SK-N-SH treated with all-trans-retinoic acid at 6 μM for 48 hours (cell line): ENCODE data around the gene PDK3.

Experiments
- CREB5 ChIP-seq: fragments of 250-450 bp; sonication (Bioruptor Pico); IDR thresholded peaks from 2 replicates; pipeline ENCODE4 v1.5.1; 2020; ENCODE audit warnings: low read depth, mild to moderate bottlenecking, moderate library complexity
- CSRNP3 ChIP-seq: fragments of 250-450 bp; sonication (Bioruptor Pico); IDR thresholded peaks from 2 replicates; pipeline ENCODE4 v1.5.1; 2021; ENCODE audit warnings: mild to moderate bottlenecking, moderate library complexity
- PATZ1 ChIP-seq: fragments of 250-450 bp; sonication (Bioruptor Pico); IDR thresholded peaks from 2 replicates; pipeline ENCODE4 v1.8.0; 2020; ENCODE audit warnings: mild to moderate bottlenecking, moderate library complexity, borderline replicate concordance
- ZFP3 ChIP-seq: fragments of 250-450 bp; sonication (Bioruptor Pico); IDR thresholded peaks from 2 replicates; pipeline ENCODE4 v1.5.0; 2020; ENCODE audit warnings: mild to moderate bottlenecking, moderate library complexity
- ZNF565 ChIP-seq: fragments of 450-650 bp; formaldehyde crosslinking; conservative IDR thresholded peaks from 2 replicates; pipeline ENCODE4 v1.5.0; 2020; ENCODE audit warnings: low read depth, mild to moderate bottlenecking, moderate library complexity
- ZNF8 ChIP-seq: fragments of 450-650 bp; formaldehyde crosslinking; IDR thresholded peaks from 2 replicates; pipeline ENCODE4 v1.5.0; 2020; ENCODE audit warnings: mild to moderate bottlenecking, moderate library complexity

GRCh38 chrX:24444645-24445044 lies 20.4 kb upstream of the PDK3 start:
- TF ChIP-seq ZFP3 (CRISPR knock-in tag): no peak
- TF ChIP-seq ZNF565 (CRISPR knock-in tag): no peak
- no peak for TF ChIP-seq PATZ1 (CRISPR knock-in tag)
- TF ChIP-seq ZNF8: no peak
- no peak for TF ChIP-seq CSRNP3 (CRISPR knock-in tag)
- TF ChIP-seq CREB5 (CRISPR knock-in tag): no peak
